OCI-M2 (cell line): ENCODE measurements around the gene CPNE2.

Source experiments
- DNase-seq: peaks from one replicate; lab custom pipeline; 2025; ENCODE audit not compliant: unreplicated experiment; lab: John Stamatoyannopoulos, UW

The CPNE2 gene

GRCh38 chr16:57123974-57124674 lies 31.7 kb downstream of the CPNE2 start:
- no peak for DNase-seq

GRCh38 chr16:57125376-57125775 lies 33.0 kb downstream of the CPNE2 start:
- DNase-seq = no peak

GRCh38 chr16:57125969-57126368 lies 33.6 kb downstream of the CPNE2 start:
- DNase-seq = no peak

- DNase-seq = no peak
These were observed 34.0 kb downstream of the CPNE2 start for GRCh38 chr16:57126411-57126810.

- no peak for DNase-seq
These were observed 34.8 kb downstream of the CPNE2 start for GRCh38 chr16:57127037-57127763.

- DNase-seq = no peak
These were observed 35.5 kb downstream of the CPNE2 start for GRCh38 chr16:57127836-57128235.

GRCh38 chr16:57128771-57129389 lies 36.5 kb downstream of the CPNE2 start:
- no peak for DNase-seq

- DNase-seq = no peak
These were observed 38.6 kb downstream of the CPNE2 start for GRCh38 chr16:57130950-57131321.

GRCh38 chr16:57131351-57131970 lies 39.1 kb downstream of the CPNE2 start:
- DNase-seq = no peak

- DNase-seq = no peak
These were observed 40.1 kb downstream of the CPNE2 start for GRCh38 chr16:57132470-57132869.

- DNase-seq = no peak
These were observed 40.6 kb downstream of the CPNE2 start for GRCh38 chr16:57133031-57133430.

- DNase-seq = no peak
These were observed 41.5 kb downstream of the CPNE2 start for GRCh38 chr16:57133886-57134285.

GRCh38 chr16:57134982-57135381 lies 42.6 kb downstream of the CPNE2 start:
- no peak for DNase-seq

GRCh38 chr16:57137043-57137442 lies 44.7 kb downstream of the CPNE2 start:
- no peak for DNase-seq

GRCh38 chr16:57137566-57138273 lies 45.3 kb downstream of the CPNE2 start:
- DNase-seq = no peak

- DNase-seq = no peak
These were observed 46.0 kb downstream of the CPNE2 start for GRCh38 chr16:57138281-57138935.

- DNase-seq = no peak
These were observed 48.7 kb downstream of the CPNE2 start for GRCh38 chr16:57140931-57141668.

GRCh38 chr16:57141822-57142631 lies 49.6 kb downstream of the CPNE2 start:
- DNase-seq = no peak
